DMS53 treated with DMSO at 0.1 percent for 48 hours (cell line): ENCODE measurements around the gene CCDC70.

Experiments used
- DNase-seq: peaks from one replicate; lab custom pipeline; 2025; ENCODE audit not compliant: unreplicated experiment; lab: John Stamatoyannopoulos, UW

CCDC70 gene

DNA sequence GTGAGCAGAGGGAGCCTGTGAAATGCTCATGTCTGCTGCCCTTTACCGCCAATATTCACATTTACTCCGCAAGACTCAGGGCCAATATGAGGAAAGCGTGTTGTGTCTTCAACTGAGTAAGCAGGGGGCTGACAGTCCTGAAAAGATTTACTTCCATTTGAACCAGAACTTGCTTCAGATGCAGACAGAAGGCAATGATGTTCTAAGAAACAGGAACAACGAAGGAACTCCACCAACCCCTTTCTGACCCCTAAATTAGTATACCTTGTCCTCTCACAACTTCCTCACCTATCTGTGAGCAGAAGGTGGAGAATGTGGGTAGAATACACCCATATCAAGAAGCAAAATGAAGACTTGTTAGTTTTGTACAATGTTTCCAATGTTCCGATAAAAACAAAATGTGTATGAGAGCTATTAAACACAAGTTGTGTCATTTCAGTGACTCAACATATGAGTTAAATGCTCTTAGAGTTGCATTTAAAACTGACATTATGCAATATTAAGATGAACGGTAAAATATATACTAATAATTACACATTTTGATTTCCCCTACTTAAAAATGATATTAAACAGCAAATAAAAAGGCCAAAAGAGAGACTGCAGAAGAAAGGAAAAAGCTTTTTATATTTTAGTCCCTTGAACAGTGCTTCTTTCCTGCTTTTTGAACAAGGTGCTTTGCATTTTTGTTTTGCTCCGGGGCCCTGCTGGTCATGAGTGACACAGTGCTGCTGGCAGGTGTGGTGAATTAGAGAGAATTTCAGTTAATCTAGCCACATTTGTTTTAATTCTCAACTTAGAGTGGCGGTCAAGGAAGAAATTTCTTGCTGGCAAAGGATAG is 32.8 kb upstream of the CCDC70 start:
- no peak for DNase-seq

DNA sequence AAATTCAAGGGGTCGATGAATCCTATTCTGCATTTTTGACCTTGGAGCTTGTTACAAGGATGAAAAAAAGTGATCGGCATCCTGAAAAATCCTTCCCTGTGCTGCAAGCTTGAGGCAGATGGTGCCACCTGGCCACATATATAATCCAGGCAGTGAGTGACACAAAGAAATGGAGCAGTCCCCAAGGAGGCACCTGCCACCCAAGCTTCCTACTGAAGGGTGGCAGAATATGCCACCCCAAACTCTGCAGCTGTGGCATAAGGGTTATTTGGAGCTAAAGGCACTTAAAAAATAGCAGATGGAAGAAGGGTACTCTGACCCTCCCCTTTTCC is 32.2 kb upstream of the CCDC70 start:
- no peak for DNase-seq

DNA sequence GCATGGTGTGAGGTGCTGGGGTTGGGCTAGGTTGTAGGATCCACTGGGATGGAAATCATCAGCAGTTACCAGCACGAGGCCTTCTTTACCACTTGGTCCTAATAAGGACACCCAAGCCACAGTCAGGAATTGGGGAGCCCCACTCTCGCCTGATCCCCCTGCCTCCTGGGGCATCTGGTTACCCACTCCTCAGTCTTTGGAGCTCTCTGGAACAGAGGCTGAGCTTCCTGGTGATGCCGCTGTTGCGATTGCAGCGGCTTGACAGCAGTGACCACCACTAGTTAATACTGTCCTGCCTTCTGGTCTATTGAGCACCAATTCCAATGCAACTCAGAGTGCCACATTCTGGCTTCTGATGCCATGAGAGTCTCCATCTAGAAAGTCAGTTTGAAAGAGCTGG is 30.2 kb upstream of the CCDC70 start:
- DNase-seq: no peak

DNA sequence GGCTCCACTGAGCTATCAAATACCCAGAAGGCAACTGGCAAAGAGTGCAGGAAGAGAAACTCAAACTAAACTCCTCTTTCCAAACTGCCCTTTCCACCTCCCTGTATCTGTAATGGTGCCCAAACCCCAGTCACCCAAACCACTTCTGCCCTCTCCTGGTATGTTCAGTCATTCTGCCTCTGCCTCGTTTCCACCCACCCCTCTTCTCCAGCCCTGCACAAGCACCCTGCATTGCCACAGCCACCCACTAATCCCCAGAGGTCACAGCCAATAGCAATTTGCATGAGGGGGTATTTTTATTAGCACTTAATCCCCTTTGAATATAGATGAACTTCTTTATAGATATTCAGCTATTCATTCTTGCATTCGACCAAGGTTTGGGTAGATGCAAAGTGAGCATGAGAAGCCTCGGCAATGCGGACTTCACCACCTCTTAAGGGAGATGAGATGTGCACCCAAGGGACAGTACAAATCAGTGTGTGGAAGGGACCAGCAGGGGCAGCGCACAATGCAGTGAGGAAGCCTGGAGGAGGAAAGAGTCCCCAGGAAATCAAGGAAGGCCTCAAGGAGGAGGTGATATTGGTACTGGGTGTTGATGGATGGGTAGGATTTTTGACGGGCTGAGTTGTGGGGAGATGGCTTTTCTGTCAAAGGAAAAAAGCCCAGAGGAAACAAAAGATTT is 29.2 kb upstream of the CCDC70 start:
- no peak for DNase-seq

DNA sequence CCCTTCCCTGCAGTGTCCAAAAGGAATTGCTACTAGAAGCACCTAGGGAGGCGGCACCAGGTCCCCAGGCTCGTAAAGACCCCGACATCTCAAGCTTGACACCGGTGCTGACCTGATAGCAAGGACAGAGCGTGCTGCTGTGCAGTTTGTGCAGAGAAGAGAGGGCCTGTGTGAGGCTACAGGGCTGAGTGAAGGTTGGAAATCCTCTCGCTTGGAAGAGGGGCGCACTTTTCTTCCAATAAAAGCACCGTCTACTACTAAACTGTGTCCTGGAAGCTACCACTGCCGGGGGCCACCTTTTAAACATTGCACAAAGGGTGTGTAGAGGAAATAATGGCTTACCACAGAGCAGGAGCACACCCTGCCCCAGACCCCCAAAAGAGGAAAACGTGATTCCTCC is 27.8 kb upstream of the CCDC70 start:
- DNase-seq: no peak

DNA sequence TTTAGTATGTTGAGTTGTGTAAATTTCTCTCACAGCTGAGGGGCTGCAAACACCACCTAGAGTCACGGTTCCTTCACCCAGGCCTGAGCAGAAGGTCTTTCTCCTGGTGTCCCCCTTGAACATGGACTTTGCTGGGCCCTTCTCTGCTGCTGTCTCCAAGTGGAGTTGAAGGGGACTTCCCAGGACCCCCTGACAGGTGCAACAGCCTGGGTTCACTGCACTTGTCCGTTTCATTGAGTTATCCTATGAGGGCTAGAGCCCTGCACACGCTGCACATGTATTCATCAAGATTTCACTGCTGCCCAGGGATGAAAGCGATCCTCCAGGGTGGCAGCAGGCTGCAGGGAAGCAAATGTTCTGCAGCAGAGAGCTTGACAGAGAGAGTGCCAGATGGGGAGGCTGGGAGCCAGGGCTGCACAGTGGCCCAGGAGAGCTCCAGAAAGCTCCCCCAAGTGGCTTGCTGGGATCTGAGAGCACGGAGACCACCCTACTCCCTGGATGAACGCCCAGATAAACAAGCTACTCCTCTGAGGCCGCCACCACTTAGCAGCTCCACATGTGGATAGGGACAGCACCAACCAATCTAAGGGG is 27.1 kb upstream of the CCDC70 start:
- no peak for DNase-seq

DNA sequence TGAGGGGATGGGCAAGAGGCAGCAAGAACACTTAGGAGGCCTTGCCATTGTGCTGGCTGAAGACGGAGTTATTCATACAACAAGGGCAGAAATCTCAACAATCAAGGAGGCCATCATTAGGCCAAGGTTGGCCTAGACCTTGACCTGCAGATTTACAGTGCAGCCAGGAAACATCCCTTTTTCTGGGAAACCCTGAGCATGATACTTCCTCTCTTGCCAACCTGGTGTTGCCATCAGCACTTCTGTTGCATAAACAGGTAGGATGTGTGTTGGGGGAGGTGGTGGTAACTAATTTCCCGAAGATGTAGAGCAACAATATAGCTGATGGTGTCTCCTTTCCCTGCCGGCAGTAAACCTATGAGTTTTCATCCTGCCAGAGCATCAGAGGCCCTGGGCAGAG is 24.8 kb upstream of the CCDC70 start:
- DNase-seq: no peak

DNA sequence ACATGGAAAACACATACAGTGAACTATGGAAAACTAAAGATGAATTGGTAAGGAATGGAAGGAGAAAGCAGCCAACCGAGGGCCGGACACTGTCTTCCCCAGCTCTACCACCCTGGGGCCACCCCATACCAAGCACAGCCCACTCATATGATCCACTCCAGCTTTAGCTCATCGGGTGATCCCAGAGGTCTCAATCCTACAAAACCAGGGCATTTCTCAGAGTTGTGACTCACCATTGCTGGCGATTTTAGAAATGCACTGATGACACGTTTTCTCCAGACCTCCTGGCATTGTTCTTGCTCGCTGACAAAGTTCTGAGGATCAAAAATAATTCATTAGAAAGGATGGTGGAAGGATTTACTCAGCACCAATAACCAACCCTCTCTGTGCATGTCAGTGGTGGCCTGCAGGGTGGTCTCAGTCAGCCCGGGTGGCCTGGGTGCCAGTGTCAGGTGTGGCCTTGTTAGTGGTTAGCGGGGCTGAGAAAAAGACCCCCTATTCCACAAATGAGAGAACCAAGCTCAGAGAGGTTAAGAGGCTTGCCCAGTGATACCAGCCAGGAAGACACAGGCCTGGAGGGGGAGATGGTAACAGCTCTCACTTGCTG is 23.4 kb upstream of the CCDC70 start:
- no peak for DNase-seq

DNA sequence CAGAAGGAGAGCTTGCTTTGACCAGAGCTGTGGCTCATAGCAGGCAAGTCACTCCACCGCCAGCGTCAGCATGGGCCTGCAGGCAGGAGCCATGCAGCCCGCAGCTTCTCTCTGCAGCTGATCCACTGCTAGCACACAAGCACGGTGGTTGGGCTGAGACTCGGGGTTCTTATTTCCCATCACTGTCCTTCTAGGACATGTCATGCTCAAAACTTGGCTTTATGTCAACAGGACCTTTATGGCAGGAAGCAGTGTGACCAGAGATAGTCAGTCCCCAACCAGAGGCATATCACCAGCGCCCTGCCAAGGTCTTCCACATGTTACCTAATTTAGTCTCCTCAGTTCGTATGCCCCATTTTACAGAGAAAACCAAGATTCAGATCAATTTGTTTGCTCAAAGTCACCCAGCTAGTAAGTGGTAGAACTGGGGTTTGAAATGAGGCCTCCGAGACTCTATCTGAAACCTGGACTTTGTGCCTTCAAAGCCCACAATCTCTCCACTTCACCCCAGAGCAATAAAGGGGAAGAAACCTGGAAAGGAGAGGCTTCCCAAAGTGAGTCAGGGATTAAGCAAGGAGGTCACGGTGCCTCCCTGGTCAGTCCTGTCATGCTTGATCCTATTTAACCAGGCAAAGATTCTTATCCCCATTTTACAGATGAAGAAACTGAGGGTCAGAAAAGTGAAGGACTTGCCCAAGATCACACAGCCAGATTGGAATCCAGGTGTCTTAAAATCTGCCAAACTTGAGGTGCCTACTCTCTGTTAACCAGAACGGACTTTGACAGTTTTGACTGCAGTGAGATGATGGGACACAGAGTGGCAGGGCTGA is 21.8 kb upstream of the CCDC70 start:
- DNase-seq: no peak

DNA sequence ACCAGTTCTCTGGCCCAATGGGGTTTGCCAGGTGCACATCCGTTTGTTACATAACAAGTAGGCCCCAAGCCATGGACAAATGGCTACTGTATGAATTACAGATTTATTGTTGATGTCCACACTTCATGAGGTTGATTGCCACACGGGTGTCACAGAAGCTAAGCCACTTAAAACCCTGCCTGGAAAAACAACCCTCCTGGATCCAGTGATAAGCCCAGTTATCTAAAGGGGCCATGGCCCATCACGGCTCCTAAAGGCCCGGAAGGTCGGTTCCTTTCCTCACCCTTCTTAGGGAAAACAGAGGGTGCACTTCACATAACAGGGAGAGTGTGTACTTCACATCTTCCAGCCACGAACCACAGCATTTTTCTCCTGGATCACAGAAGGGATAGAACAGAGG is 20.9 kb upstream of the CCDC70 start:
- DNase-seq: no peak

DNA sequence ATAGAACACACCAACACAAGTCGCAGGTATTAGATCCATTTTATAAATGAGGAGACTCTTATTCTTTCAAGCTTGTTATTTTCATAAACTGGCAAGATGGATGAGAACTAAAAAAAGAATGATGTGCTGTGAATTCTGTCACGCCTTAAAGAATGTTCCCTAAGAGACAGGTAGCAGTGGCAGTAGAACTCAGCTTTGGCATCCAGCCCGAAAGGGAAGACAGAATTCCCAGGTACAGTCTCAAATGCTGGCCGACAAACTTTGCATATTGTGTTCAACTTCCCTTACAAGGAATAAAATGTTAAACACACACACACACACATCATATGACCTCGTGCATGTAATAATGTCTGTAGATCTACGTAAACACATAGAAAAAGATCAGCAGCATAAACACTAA is 20.0 kb upstream of the CCDC70 start:
- DNase-seq: no peak

DNA sequence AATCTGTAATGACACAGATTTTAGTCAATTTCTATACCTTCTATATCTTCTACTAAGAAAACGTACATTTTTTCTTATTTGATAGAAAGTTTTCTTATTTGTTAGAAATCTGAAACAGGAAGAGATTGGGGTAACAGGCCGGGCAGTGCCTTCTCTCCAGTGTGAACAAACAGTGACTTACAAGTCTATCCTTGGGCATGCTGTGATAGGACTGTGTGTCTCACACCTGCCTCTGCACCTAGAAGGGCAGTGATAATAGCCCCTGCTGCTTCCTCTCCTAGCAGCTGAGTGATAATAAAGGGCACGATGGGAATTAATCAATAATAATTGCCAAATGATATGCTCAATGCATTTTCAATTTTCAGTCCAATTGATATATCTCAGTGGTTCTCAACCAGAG is 18.2 kb upstream of the CCDC70 start:
- DNase-seq: no peak

DNA sequence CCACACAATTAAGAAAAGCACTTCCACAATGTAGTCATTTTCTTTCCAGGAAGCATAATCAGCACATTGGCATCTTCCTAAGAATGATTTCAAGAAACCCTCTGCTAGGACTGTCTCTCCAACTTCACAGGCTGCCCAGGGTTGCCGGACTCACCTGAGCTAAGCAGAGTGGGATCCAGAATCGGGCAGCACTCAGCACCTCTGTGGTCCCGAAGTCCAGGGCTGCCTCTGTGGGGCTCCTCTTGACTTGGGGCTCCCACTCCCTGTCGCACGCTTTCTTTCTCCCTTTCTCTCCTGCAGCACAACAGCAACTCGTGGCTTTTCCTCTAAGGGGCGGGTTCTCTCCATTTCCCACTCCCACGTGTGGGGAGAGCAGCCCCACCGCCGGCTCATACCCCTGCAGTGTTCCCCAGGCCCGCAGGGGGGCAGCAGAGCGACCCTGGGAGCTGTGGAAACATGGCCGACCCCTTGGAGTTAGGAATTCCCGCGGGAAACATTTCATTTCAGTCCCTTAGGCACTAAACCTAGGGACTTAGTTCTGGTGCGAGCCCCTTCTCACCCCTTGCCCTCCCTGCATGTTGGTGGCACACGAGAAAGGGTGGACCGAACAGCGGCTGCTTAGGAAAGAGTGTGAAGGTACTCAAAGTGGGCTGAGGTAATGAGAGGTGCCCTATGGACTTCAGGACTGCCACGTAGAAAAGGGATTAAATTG is 16.8 kb upstream of the CCDC70 start, which contains the start of gene TMEM272:
TSS of gene TMEM272 (minus strand) at position 316 of the 712 bp plus-strand sequence. CDS start 6,647 bp downstream, outside the sequence.
- DNase-seq: peak; percentile 50

DNA sequence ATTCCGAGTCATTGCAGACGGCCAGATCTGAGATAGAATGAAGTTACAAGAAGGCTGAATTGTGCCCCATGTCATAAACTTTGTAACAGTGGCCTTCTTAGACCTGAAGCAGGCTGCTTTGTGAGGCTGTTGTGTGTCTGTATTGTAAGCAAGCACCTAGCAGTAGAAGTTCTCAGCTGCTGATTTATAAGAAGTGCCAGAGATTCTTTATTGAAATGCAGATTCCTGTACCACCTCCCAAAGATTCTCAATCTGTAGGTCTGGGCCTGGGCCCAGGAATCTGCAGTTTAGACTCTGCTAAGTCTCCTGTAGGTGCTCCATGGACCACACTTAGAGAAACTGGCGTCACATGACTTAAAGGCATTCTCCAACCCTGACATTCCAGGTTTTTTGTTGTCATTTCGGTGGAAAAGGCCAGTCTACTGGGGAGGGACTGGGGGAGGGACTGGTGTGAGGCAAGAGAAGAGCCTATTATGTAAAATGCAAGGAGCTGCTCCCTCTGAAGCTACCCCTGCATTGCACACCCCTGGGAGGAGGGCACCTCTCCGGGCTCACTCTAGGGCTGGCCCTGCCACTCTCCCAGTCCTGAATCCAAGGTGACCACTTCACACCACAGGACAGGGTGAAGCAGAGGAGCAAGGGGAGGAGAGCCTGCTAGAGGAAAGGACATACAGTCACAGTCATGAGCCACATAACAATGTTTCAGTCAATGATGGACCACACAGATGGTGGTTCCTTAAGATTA is 16.0 kb upstream of the CCDC70 start:
- DNase-seq: no peak

DNA sequence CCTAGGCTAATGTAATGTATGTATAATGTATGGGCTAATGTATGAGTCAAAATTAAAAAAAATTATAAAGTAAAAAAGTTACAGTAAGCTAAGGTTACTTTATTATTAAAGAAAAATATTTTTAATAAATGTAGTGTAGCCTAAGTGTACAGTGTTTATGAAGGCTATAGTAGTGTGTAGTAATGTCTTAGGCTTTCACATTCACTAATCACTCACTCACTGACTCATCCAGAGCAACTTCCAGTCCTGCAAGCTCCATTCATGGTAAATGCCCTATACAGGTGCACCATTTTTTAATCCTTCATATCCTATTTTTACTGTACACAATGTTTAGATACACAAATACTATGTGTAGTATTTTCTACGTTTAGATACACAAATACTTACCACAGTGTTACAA is 15.0 kb upstream of the CCDC70 start:
- no peak for DNase-seq

DNA sequence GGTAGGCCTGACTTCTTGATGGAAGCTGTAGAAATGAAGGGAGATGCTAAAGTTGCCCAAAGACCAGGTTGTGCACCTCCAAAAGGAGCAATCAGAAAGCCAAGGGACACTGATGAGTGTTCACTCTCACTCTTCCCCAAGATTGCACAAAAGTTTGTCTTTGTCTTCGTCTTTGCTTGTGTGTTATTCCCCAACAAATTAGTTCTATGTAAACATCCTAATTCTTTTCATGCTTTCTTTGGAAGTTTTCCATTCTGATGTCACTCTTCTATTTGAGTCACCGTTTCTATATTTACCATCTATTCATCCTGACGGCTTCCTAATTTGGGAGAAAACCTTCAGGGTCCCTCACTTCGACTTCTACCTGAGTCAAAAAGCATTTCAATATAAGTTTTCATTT is 13.1 kb upstream of the CCDC70 start:
- no peak for DNase-seq

DNA sequence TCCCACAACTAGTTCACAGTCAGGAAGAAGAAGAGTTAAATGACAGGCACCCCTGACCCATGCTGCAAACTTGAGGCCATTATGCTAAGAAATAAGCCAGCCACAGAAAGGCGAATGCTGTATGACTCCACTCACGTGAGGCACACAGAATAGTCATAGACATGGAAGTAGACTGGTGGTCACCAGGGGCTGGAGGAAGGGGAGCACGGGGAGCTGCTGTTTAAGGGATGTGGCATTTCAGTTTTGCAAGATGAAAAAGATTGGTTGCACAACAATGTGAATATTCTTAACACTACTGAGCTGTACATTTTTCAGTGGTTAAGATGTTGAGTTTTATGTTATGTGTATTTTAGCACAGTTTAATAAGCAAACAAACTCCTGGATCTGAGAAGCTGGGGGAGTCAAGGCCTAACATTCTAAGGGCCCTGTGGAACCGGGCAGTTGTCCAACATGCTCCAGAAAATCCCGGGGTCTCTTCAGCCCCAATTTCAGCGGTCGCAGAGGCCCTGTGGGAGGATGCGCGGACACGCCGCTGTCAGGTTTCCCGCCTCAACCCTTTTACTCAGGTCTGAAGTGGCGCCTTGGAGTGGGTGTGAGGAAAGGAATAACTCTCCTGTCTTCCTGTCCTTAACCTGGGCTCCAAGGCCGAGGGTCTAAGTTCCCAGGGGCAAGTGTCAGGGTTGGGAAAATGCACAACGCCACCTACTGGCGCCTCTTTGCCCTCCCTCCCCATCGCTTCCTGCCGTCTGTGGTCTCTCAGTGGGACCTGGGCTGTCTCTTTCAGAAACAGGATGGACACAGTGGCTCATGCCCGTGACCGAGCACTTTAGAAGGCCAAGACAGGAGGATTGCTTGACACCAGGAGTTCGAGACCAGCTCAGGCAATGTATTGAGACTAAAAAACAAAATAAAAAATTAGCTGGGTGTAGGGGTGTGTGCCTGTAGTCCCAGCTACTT is 12.3 kb upstream of the CCDC70 start:
- DNase-seq: no peak

DNA sequence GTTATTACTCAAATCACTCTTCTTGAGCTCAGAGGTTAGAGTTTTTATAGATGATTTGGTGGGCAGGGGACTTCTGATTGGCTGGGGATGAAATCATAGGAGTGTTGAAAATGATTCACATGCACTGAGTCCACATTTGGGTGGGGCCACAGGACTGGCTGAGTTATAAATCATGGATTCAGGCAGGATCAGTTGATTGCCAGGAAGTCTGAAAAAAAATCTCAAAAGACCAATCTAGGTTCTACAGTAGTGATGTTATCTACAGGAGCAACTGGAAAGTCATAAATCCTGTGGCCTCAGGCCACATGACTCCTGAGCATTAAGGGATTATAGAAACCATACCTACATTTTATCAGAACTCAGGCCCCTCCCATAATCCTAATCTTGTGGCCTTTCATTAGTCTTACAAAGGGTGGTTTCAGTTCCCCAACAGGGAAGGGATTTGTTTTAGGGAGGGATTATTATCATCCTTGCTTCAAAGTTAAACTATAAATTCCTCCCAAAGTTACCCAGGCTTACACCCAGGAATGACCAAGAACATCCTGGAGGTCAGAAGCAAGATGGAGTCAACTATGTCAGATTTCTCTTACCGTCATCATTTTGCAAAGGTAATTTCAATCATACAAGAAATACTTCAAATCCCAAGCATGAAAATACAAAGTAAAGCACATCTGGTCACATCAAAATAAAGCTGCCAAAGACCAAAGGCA is 5.6 kb upstream of the CCDC70 start:
- no peak for DNase-seq
